AML-193 (cell line): Measurements from ENCODE around the gene HOTAIR.

Experiments used
- DNase-seq, 2 experiments: peaks; one replicate each; lab custom pipeline; 2025; lab: John Stamatoyannopoulos, UW

HOTAIR gene

GRCh38 chr12:53988541-53989226, 13.9 kb upstream of the HOTAIR start:
- DNase-seq, result no peak

GRCh38 chr12:53987787-53988230, 13.1 kb upstream of the HOTAIR start:
- DNase-seq, result no peak

DNA sequence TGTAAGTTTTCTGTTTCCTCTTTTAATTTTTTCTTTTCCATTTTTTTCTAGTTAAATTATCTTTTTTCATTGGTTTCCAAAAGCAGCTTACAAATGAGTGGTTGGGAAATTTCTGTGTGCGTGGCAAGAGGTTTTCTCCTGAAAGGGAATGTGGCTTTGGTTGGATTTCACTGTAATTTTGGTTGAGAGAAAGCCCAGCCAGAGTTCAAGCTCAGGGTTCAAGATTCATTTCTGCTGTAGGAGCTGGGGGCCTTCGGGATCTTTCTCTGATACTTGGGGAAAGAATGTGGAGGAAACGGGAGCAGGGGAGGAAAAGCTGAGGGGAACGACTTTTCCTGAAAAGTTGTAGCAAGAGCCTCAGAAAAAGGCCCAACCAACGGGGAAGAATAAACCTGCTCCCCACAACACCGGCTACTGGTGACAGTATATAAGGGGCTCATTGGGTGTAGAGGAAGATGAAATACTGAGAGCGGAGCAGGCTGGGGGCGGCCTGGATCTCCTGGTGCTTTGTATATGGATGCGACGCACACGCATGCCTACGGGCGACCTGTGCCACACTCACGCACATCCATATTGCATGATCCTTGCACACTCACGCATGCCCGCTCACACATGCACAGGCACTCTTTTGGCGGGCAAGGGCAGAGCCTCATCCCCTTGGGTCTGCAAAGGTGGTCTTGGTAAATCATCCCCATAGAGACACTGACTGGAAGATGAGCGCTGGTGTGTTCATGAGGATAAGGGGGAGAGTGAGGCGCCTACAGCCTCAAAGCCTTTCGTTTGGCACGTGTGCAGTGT, 12.1 kb upstream of the HOTAIR start:
- no peak for DNase-seq

- DNase-seq, result no peak
Measured at GRCh38 chr12:53985994-53986685, 11.4 kb upstream of the HOTAIR start.

GRCh38 chr12:53985692-53985993, 10.9 kb upstream of the HOTAIR start:
- no peak for DNase-seq

DNA sequence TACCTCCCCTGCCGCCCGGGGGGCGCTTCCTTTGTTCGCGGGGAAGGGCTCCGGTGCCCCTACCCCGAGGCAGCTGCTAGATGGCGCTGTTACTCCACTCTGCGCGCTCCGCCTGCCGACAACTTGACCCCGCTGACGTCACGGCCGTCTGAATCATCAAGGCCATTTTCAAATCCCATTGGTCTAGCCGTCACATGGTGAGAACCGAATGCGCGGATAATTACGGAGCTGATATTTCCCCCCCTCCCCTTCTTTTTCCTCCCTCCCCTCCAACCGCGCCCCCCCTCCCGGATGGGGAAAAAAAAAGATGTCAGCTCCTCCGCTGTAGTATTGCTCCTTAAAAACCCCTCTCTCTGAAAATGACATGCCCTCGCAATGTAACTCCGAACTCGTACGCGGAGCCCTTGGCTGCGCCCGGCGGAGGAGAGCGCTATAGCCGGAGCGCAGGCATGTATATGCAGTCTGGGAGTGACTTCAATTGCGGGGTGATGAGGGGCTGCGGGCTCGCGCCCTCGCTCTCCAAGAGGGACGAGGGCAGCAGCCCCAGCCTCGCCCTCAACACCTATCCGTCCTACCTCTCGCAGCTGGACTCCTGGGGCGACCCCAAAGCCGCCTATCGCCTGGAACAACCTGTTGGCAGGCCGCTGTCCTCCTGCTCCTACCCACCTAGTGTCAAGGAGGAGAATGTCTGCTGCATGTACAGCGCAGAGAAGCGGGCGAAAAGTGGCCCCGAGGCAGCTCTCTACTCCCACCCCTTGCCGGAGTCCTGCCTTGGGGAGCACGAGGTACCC, 10.3 kb upstream of the HOTAIR start, which contains the start of gene HOXC10:
HOXC10 (plus strand) TSS at position 246 of the 791 bp plus-strand sequence; CDS start at position 360, 114 bp downstream.
- DNase-seq, result peak; percentile 67 to 75

GRCh38 chr12:53983950-53984572, 9.3 kb upstream of the HOTAIR start:
- peak in 1 of 2 experiments; percentile 54 for DNase-seq

DNA sequence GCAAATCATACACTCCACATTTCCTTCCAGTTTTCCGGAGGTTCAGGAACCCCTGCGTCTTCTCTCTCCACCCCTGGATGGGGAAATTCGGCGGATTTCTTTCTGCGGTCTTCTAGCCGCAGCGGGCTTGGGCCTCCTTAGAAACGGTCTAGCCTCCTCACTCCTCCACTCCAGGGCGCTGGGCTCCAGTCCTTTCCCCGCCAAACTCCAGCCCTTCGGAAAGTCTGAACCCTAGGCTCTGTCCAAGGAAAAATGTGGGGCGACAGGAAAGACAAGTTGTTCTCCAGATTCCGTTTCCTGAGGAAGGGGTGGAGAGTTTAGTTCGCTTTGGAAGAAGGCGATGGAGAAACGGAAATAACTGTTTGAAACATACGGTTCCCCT, 8.8 kb upstream of the HOTAIR start:
- peak; percentile 56 to 63 for DNase-seq

DNA sequence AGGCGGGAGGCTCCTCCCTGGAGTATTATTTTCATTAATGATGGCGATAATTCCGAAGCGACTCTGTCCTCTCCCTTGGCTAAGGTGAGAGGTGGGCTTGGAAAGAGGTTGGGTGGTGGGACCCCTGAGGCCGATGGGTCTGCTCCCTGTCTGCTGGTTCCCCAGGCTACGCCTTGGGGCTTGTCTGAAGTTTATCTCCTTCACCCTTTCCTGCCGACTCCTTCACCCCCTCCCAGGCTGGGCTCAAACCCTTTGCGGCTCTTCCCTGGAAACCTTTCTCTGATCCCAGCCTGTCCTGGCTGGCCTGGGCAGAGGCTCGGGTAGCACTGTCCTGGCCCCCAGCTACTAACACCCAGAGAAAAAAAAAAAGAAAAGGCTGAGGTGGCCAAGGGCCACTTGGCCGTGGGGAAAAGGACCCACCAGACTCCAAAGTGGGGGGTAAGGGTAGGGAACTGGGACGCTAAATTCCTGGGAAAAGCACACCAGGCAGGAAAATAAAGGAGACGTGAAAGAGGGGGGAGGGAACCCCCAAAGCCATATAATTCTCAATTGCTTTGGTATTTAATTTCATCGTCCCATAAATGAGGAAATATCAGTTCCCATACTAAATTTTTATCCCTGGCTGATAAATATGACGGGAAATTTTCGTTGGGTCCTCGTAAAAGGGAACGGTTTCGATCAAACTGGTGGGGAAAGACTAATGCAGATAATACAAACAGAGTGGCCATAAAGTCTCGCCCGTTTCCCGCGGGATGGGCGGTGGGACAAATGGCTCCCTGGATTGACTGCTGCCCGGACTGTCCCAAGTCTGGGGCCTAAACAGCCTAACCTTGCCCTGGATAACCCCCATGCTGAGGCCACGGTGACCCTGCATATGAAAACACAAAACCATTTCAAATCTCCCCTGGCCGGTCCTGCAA, 8.2 kb upstream of the HOTAIR start:
- no peak for DNase-seq

DNA sequence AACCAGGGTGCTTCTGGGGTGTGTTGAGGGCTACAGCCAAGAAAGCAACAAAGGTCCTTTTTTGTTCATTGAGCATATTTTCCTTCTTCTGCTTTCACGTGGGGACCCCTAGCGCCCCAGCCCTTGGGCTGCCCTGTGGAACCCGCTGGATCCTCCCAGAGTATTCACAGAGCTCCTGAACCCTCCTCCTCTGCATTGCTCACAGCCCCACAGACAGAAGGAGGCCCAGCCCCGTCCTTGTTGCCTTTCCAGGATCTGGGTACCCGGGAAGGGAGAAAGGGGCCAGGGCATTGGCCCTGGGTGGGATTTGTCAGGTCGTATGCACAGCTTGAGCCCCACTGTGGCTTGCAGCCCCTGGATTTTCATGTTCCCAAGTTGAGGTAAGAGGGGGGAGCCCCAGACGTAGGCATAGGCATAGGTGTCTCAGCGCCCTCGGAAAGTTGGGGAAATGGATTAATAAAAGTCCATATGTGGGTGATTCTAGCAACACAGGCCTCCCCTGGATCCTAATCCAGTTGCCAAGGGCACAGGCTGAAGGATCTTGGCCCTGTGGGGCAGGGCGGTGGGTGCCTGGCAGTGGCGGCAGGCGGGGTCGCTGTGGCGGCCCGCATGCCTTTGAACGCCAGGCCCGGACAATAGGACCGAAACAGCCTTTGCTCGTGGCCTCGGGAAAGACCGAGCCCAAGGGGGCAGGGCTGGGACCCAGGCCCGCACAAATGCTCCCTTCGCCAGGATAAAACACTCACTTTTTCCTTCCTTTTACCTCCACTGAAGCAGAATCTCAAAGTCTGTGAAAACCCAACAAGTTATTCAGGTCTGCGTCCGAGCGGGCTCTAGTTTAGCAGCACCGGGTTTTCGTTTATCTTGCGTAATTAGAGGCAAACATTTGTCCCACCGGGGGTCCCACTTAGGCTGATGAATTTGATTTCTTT, 7.1 kb upstream of the HOTAIR start:
- no peak for DNase-seq

DNA sequence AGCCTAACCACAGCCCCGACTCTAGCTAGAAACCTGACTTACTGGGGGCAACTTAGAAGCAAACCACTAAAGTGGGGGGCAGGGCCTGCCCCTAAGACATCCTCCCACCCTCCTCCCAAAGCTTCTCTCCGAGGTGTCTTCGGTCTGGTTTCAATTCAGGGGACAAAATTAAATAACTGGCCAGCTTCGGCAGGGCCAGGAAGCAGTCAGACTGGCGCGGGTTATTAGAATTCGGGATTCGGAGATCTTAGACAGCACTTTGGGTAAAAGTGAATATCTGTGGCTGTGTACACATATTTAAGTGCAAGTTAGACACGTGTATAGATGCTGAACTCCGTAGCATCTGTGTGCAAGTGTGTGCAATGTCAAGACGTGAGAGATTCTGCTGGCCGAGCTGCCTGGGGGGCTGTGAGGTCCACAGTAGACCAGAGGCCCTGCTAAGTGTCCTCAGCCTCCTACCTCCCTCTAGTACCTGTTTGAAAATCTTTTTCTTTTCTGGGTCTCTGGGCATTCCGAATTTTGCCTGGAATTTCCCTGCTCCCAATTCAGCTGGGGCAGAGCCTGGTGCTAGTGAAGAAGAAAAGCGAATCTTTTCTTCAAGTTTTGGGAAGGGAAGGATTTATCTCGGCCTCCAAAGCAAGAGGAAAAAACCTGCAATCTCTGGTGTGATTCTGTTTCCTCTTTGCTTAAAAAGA, 6.2 kb upstream of the HOTAIR start:
- no peak for DNase-seq

- DNase-seq, result no peak
Measured at GRCh38 chr12:53980104-53980801, 5.5 kb upstream of the HOTAIR start.

DNA sequence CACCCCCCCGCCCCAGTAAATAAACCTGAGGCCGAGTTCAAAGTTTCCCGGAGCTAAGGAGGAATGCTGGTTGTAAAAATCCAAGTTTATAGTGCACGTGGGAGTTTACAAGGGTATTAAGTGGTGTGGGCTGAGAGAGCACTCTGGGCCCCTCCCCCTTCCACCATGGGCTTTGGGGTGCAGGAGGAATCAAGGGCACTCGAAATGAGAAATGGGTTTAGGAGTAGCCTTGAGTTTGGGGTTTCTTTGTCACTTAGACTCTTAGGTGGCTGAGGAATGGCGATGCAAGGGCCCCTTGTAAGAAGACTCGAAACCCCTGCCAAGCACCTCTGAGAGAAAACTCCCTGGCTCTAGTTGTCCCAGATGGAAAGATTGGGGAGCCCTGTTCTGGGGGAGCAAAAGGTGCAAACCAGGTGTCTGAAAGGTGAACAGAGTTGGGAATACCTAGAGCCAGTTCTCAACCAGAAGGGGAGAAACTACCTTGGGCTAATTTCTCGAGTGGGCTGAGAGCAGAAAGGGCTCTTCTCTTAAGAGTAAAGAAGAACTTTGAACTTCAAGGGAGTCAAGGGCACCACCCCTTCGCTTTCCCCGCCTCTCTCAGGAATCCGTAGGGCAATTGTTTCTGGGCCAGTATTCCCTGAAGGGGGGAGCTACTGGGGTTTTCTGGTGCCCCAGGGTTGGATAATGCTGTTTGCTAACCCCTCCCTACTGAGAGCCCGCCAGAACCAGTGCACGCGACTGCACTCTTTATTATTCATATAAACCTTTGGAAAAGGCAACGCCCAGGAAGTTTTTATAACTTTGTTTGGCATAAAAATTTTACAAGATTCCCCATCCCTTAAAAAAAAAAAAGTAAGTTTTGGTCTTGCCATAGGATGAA, 4.0 kb upstream of the HOTAIR start:
- no peak for DNase-seq

GRCh38 chr12:53977596-53978445, 3.1 kb upstream of the HOTAIR start:
- no peak for DNase-seq

- no peak for DNase-seq
Measured at GRCh38 chr12:53976823-53977595, 2.3 kb upstream of the HOTAIR start.
